Epithelial cell of proximal tubule (primary cell): ENCODE results near the gene R3HDM2. TPM values are rescaled to one million over a fixed set of nuclear protein-coding genes. Genes with fewer than 3 reads are reported as not detected.

ENCODE experiments used
- DNase-seq: peaks from one replicate; pipeline ENCODE4 v3.0.0-alpha.2; 2011; ENCODE audit warnings: low read depth
- H3K4me3 ChIP-seq: 2 replicates; pipeline ENCODE4 v1.5.1; 2011; ENCODE audit warnings: low read depth, mild to moderate bottlenecking, low read length
- CTCF ChIP-seq: conservative IDR thresholded peaks from 2 replicates; pipeline ENCODE4 v1.5.1; 2012; ENCODE audit warnings: low read depth, mild to moderate bottlenecking, low read length
- total RNA-seq: library from RNA; depleted of rRNA; stranded (reverse); fragments of >200 nt; gene quantifications from 2 replicates; pipeline ENCODE4 v1.2.3, GENCODE V29; 2015

The R3HDM2 gene
- total RNA-seq, 1 donor from 2014 or later: 12.5 TPM

- no peak for TF ChIP-seq CTCF
- no peak for DNase-seq
- H3K4me3 ChIP-seq: no peak overlapping the region
Measured at GRCh38 chr12:57467212-57467874, 36.5 kb upstream of the R3HDM2 start.

GRCh38 chr12:57465747-57466505, 35.1 kb upstream of the R3HDM2 start:
- no peak overlapping the region for H3K4me3 ChIP-seq
- TF ChIP-seq CTCF: no peak
- DNase-seq: no peak

- no peak for DNase-seq
- TF ChIP-seq CTCF: no peak
- no peak overlapping the region for H3K4me3 ChIP-seq
Measured at GRCh38 chr12:57465030-57465746, 34.3 kb upstream of the R3HDM2 start.

- H3K4me3 ChIP-seq: no peak overlapping the region
- no peak for DNase-seq
- no peak for TF ChIP-seq CTCF
Measured at GRCh38 chr12:57464569-57464968, 33.7 kb upstream of the R3HDM2 start.

- no peak for DNase-seq
- TF ChIP-seq CTCF: no peak
- H3K4me3 ChIP-seq: no peak overlapping the region
Measured at GRCh38 chr12:57462912-57463253, 32.0 kb upstream of the R3HDM2 start.

GRCh38 chr12:57462251-57462911, 31.5 kb upstream of the R3HDM2 start:
- H3K4me3 ChIP-seq: peak overlapping the region; percentile 75
- TF ChIP-seq CTCF: peak; percentile 97
- peak; percentile 86 for DNase-seq
